ENCODE results near the gene TRAF3IP1.

DNA sequence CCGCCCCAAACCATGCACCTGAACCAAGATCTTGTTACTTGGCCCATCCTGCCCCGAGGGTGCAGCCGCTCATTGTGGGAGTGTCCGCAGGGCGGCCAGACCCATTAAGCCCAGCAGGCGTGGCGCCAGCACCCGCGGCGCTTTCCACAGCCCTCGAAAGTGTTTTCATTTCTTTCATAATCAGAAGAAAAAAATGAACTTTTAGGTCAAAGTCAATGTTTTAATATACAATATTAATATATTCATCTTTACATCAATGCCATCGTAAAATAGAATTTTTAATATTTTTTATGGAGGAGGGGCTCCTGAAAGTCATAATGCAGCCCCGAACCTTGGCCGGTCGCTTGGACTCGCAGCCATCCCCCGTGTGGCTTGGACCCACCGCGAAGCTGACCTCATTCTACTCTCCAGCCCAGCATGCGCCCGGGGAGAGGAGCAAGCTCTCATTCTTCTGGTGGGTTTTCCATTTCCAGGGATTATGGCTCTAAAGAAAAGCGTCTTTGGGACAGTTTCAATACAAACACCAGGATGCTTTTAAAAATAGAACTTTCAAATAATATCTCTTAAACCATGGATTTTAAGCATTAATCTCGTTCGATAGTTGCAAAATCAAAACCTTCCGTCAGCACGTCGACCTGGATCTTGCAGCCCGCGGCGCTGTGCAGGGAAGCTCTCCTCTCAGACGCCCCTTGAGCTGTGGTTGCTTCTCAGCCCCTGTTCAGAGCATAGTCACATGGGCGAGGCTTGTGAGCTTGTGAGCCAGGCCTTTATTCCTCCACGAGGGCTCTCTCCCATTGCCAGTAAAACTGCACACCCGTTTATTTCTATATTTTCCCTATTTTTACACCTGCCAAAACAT lies 89.3 kb downstream of the TRAF3IP1 start:
- TF ChIP-seq, protein P1, sequence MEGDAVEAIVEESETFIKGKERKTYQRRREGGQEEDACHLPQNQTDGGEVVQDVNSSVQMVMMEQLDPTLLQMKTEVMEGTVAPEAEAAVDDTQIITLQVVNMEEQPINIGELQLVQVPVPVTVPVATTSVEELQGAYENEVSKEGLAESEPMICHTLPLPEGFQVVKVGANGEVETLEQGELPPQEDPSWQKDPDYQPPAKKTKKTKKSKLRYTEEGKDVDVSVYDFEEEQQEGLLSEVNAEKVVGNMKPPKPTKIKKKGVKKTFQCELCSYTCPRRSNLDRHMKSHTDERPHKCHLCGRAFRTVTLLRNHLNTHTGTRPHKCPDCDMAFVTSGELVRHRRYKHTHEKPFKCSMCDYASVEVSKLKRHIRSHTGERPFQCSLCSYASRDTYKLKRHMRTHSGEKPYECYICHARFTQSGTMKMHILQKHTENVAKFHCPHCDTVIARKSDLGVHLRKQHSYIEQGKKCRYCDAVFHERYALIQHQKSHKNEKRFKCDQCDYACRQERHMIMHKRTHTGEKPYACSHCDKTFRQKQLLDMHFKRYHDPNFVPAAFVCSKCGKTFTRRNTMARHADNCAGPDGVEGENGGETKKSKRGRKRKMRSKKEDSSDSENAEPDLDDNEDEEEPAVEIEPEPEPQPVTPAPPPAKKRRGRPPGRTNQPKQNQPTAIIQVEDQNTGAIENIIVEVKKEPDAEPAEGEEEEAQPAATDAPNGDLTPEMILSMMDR (IDR thresholded peaks at IDR 0.05), result no peak
- no peak for TF ChIP-seq ZFX (IDR thresholded peaks at IDR 0.05; ENCODE audit: borderline replicate concordance)
